ENCODE data around the gene HELZ. TPM values are rescaled to one million over a fixed set of nuclear protein-coding genes. Genes with fewer than 3 reads are reported as not detected.
"Not testable (repeated sequence)": the region's sequence is repeated elsewhere in the genome, so short reads cannot be mapped to it uniquely, and the experiment has no call there.

Gene HELZ
- total RNA-seq: 10 to 100 TPM; 32.2 to 43.9 (median 37.9) TPM
- polyA plus RNA-seq: 5.6 TPM
- long read RNA-seq, donor 1, partial matches to known transcripts: 12 of 24 reads
- long read RNA-seq, donor 1, other reads (novel, unspliced or antisense): 9 of 24 reads
- long read RNA-seq, donor 2, partial matches to known transcripts: 2 of 5 reads
- long read RNA-seq, donor 2, other reads (novel, unspliced or antisense): 3 of 5 reads
- long read RNA-seq, donor 3, full-length matches to known transcripts: 17 of 54 reads
- long read RNA-seq, donor 3, partial matches to known transcripts: 19 of 54 reads
- long read RNA-seq, donor 3, other reads (novel, unspliced or antisense): 18 of 54 reads
- long read RNA-seq, donor 4, partial matches to known transcripts: 2 of 3 reads
- long read RNA-seq, donor 4, other reads (novel, unspliced or antisense): 1 of 3 reads

- WGBS: under 1% methylated on average over 67 of the region's 67 CpGs
- H3K4me3 ChIP-seq (ENCODE audit: low read length): peak within 1 kb of the TSS; percentile 99
- ATAC-seq: peak; percentile 90 to 93
- H3K27me3 ChIP-seq (ENCODE audit: control insufficient read depth, insufficient read depth): no peaks in the 10 kb centered on the region
- H3K9me3 ChIP-seq (ENCODE audit: control insufficient read depth, low read length): no peaks in the 10 kb centered on the region
- intact Hi-C loops (cut with DNase I): no loop called here
- DNase-seq: peak; percentile 67 to 90 (median 90)
- H3K4me1 ChIP-seq (ENCODE audit: control insufficient read depth, insufficient read depth, low read length): no peaks in the 10 kb centered on the region
- peak within 1 kb of the TSS; percentile 32 for H3K27ac ChIP-seq (ENCODE audit: low read length)
These were observed at the start of gene HELZ for GRCh38 chr17:67245073-67245693. HELZ (minus strand) TSS chr17:67245196; CDS start chr17:67218804, 26,392 bp downstream.

GRCh38 chr17:67293251-67294203 is 48.5 kb upstream of the HELZ start:
- DNase-seq: peak; percentile 60 to 86 (median 82)
- H3K4me1 ChIP-seq (ENCODE audit: control insufficient read depth, insufficient read depth, low read length): no peaks in the 10 kb centered on the region
- H3K9me3 ChIP-seq (ENCODE audit: control insufficient read depth, low read length): no peaks in the 10 kb centered on the region
- 51% methylated on average over 32 of the region's 32 CpGs for WGBS
- intact Hi-C loops (cut with DNase I): loop anchor here in 1 of 4 donors (10.0 kb wide), 1 partner anchor 579 kb away; no protein-coding TSS in a partner anchor
- peak; percentile 46 to 66 for ATAC-seq
- no peaks in the 10 kb centered on the region for H3K27me3 ChIP-seq (ENCODE audit: control insufficient read depth, insufficient read depth)
- no peak overlapping the region for H3K27ac ChIP-seq (ENCODE audit: low read length)
- H3K4me3 ChIP-seq (ENCODE audit: low read length): no peak overlapping the region

- no peaks in the 10 kb centered on the region for H3K4me1 ChIP-seq (ENCODE audit: control insufficient read depth, insufficient read depth, low read length)
- intact Hi-C loops (cut with DNase I): loop anchor here in 1 of 4 donors (10.0 kb wide), 1 partner anchor 576 kb away; no protein-coding TSS in a partner anchor
- no peak overlapping the region for H3K27ac ChIP-seq (ENCODE audit: low read length)
- H3K27me3 ChIP-seq (ENCODE audit: control insufficient read depth, insufficient read depth): no peaks in the 10 kb centered on the region
- DNase-seq (peak in 1 of 3 donors; percentile 66), ATAC-seq (peak in 1 of 2 donors; percentile 18)
- no peaks in the 10 kb centered on the region for H3K9me3 ChIP-seq (ENCODE audit: control insufficient read depth, low read length)
- 58% methylated on average over 11 of the region's 11 CpGs for WGBS
- no peak overlapping the region for H3K4me3 ChIP-seq (ENCODE audit: low read length)
These were observed 45.8 kb upstream of the HELZ start for GRCh38 chr17:67290711-67291291.

GRCh38 chr17:67290244-67290643 is 45.2 kb upstream of the HELZ start:
- WGBS: 73% methylated on average over 3 of the region's 3 CpGs
- intact Hi-C loops (cut with DNase I): loop anchor here in 1 of 4 donors (10.0 kb wide), 1 partner anchor 575 kb away; no protein-coding TSS in a partner anchor
- H3K27me3 ChIP-seq (ENCODE audit: control insufficient read depth, insufficient read depth): no peaks in the 10 kb centered on the region
- DNase-seq: no peak
- H3K27ac ChIP-seq (ENCODE audit: low read length): no peak overlapping the region
- H3K9me3 ChIP-seq (ENCODE audit: control insufficient read depth, low read length): no peaks in the 10 kb centered on the region
- H3K4me3 ChIP-seq (ENCODE audit: low read length): no peak overlapping the region
- no peaks in the 10 kb centered on the region for H3K4me1 ChIP-seq (ENCODE audit: control insufficient read depth, insufficient read depth, low read length)
- no peak for ATAC-seq

- 10% methylated on average over 14 of the region's 14 CpGs for WGBS
- Histone ChIP-seq H3K4me3 (ENCODE audit: low read length) (no peak overlapping the region), H3K4me1 (ENCODE audit: control insufficient read depth, insufficient read depth, low read length) (no peaks in the 10 kb centered on the region), H3K27ac (ENCODE audit: low read length) (no peak overlapping the region), H3K9me3 (ENCODE audit: control insufficient read depth, low read length) (no peaks in the 10 kb centered on the region), H3K27me3 (ENCODE audit: control insufficient read depth, insufficient read depth) (no peaks in the 10 kb centered on the region)
- intact Hi-C loops (cut with DNase I): no loop called here
- ATAC-seq (peak; percentile 92 to 95), DNase-seq (peak; percentile 90 to 97 (median 96))
These were observed 44.3 kb upstream of the HELZ start for GRCh38 chr17:67289181-67289876.

- H3K27me3 ChIP-seq (ENCODE audit: control insufficient read depth, insufficient read depth); DNase-seq; H3K4me3 ChIP-seq (ENCODE audit: low read length); H3K4me1 ChIP-seq (ENCODE audit: control insufficient read depth, insufficient read depth, low read length); H3K27ac ChIP-seq (ENCODE audit: low read length); intact Hi-C loops (cut with DNase I); H3K9me3 ChIP-seq (ENCODE audit: control insufficient read depth, low read length); ATAC-seq: not testable (repeated sequence)
- whole genome bisulfite sequencing: 87% methylated on average over 3 of the region's 3 CpGs
These were observed 41.8 kb upstream of the HELZ start for GRCh38 chr17:67286826-67287225.

GRCh38 chr17:67285360-67285759 is 40.4 kb upstream of the HELZ start:
- H3K4me3 ChIP-seq (ENCODE audit: low read length): no peak overlapping the region
- no peak overlapping the region for H3K27ac ChIP-seq (ENCODE audit: low read length)
- no peak for ATAC-seq
- no peak for DNase-seq
- H3K9me3 ChIP-seq (ENCODE audit: control insufficient read depth, low read length): no peaks in the 10 kb centered on the region
- intact Hi-C loops (cut with DNase I): no loop called here
- H3K4me1 ChIP-seq (ENCODE audit: control insufficient read depth, insufficient read depth, low read length): no peaks in the 10 kb centered on the region
- WGBS: 92% methylated on average over 1 of the region's 1 CpG
- no peaks in the 10 kb centered on the region for H3K27me3 ChIP-seq (ENCODE audit: control insufficient read depth, insufficient read depth)

- H3K27me3 ChIP-seq (ENCODE audit: control insufficient read depth, insufficient read depth): no peaks in the 10 kb centered on the region
- DNase-seq (no peak), ATAC-seq (no peak)
- WGBS: 64% methylated on average over 5 of the region's 5 CpGs
- H3K9me3 ChIP-seq (ENCODE audit: control insufficient read depth, low read length): no peaks in the 10 kb centered on the region
- H3K27ac ChIP-seq (ENCODE audit: low read length): no peak overlapping the region
- intact Hi-C loops (cut with DNase I): no loop called here
- H3K4me1 ChIP-seq (ENCODE audit: control insufficient read depth, insufficient read depth, low read length): no peaks in the 10 kb centered on the region
- H3K4me3 ChIP-seq (ENCODE audit: low read length): no peak overlapping the region
These were observed 38.9 kb upstream of the HELZ start for GRCh38 chr17:67283731-67284516.

- Histone ChIP-seq H3K27ac (ENCODE audit: low read length) (no peak overlapping the region), H3K4me1 (ENCODE audit: control insufficient read depth, insufficient read depth, low read length) (no peaks in the 10 kb centered on the region), H3K27me3 (ENCODE audit: control insufficient read depth, insufficient read depth) (no peaks in the 10 kb centered on the region), H3K4me3 (ENCODE audit: low read length) (no peak overlapping the region), H3K9me3 (ENCODE audit: control insufficient read depth, low read length) (no peaks in the 10 kb centered on the region)
- ATAC-seq (no peak), DNase-seq (no peak)
- 71% methylated on average over 8 of the region's 8 CpGs for WGBS
- intact Hi-C loops (cut with DNase I): no loop called here
These were observed 36.7 kb upstream of the HELZ start for GRCh38 chr17:67281743-67282142.
